Measurements from ENCODE around the gene BAHCC1. TPM values are rescaled to one million over a fixed set of nuclear protein-coding genes. Genes with fewer than 3 reads are reported as not detected.
"Not testable (repeated sequence)": the region's sequence is repeated elsewhere in the genome, so short reads cannot be mapped to it uniquely, and the experiment has no call there.

BAHCC1 gene
- total RNA-seq, result 10 to 100 TPM; 12.2 to 14.2 TPM
- long read RNA-seq, partial matches to known transcripts, result 1 of 3 reads
- long read RNA-seq, other reads (novel, unspliced or antisense), result 2 of 3 reads

GRCh38 chr17:81394921-81395599, at the start of gene BAHCC1:
BAHCC1 (plus strand) TSS chr17:81395457; CDS start chr17:81399740, 4,283 bp downstream.
- intact Hi-C loops (cut with DNase I, micrococcal nuclease), result no loop called here
- DNase-seq (peak; percentile 100), ATAC-seq (peak; percentile 66)

GRCh38 chr17:81346090-81346907, 49.0 kb upstream of the BAHCC1 start:
- ATAC-seq, result peak; percentile 65
- intact Hi-C loops (cut with DNase I, micrococcal nuclease), result no loop called here

DNA sequence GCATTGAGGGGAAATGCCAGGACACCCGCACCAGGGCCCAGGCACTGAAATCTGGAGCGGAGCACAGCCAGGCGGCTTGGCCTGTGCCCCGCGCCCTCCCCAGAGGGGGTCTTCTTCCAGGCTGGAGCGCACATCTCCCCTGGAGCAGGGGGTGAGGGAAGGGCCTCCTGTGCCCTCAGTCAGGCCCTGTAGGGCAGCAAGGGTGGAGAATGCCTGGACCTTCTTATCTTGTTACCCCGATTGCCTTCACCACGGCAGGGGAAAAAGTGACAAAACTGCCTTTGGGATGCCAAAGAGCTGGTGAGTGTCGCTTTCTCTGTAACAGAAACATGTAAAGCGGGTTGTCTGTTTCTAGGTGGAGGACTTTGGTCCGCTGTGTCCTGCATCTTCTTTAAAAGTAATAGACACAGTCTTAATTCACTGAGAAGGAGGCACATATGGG, 48.3 kb upstream of the BAHCC1 start:
- no peak for ATAC-seq
- intact Hi-C loops (cut with DNase I, micrococcal nuclease), result no loop called here

More at GRCh38 chr17:81346090-81346907, 49.0 kb upstream of the BAHCC1 start:
- DNase-seq, result peak; percentile 98 to 99

GRCh38 chr17:81347437-81347836, 47.8 kb upstream of the BAHCC1 start:
- intact Hi-C loops (cut with DNase I, micrococcal nuclease), result no loop called here
- no peak for ATAC-seq
- no peak for DNase-seq

More for the DNA sequence above, 48.3 kb upstream of the BAHCC1 start:
- no peak for DNase-seq

DNA sequence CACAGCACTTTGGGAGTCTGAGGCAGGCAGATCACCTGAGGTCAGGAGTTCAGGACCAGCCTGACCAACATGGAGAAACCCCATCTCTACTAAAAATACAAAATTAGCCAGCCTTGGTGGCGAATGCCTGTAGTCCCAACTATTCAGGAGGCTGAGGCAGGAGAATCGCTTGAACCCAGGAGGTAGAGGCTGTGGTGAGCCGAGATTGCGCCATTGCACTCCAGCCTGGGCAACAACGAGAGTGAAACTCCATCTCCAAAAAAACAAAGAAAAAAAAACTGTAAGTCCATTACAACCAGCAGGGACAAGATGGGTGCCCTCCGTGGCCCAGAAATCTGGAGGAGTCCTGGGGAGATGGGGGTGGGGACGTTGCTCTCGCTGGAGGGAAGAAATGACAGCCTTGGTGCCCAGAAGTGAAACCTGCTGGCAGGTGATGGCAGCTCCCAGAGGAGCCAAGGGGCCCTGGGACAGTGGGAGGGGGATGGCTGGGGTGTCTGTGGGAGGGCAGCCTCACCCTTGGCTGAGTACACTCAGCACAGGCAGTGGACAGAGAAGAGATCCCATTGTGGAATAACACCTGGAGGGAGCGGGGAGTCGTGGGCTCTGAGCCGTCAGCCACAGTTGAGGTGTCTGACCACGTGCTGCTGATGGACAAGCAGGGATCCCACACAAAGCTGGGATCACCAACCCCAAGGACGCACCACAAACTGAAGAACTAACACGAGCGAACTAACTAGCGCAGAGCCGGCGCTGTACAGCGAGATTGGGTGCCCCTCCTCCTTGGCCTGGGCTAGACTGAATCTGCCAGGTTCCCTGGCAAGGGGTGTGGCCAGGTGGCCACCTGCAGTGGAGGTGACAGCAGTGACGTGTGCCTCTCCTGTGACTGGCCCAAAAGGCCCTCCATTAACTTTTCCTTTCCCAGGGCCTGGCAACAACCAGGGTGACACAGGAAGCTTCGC, 46.9 kb upstream of the BAHCC1 start:
- DNase-seq (peak; percentile 75 to 81), ATAC-seq (peak; percentile 49)
- intact Hi-C loops (cut with DNase I, micrococcal nuclease), result no loop called here

DNA sequence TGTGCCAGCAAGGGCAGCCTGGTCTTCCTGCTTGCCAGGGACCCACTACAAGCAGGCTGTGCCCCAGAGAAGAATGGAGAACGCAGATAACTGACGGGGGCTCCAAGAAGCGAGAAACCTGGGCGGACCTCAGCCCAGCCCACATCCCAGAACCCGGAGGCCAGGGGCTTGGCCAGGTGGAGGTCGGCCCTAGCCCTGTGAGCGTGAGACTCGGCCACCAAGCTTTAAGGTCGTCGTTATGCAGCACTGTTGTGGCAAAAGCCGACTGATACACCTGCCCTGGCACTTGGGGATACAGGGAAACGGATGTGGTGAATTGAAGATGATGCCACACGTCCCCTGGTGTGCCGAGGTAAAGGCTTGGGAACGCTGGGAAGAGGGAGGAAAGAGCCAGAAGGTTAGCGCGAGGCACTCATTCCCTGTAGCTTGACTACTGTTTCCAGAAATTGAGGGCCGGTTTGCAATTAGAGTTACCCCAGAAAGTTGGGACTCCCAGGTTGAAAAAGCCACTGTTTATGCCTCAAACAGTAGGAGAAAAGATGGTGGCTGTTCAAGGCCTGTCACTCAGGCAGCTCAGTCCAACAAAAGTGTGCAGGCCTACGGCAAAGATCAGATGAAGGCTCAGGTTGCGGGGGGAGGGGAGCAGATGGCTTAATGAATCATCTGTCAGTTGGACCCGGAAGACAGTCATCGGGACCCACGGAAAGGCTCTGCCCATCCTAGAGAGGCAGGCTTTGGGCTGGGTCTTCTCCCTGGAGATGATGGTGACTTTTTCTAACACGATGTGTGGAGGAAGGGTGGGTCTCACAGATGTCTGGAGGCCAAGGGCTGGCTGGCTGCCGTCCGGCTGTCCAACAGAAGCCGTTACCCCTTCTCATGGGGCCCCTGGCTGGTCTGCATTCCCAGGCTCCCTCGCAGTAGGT, 45.6 kb upstream of the BAHCC1 start:
- intact Hi-C loops (cut with DNase I, micrococcal nuclease), result no loop called here
- no peak for ATAC-seq
- peak in 1 of 2 donors; percentile 50 for DNase-seq

- intact Hi-C loops (cut with DNase I, micrococcal nuclease), result no loop called here
- DNase-seq, result no peak
- no peak for ATAC-seq
Observed at GRCh38 chr17:81350320-81350890, 44.9 kb upstream of the BAHCC1 start.

DNA sequence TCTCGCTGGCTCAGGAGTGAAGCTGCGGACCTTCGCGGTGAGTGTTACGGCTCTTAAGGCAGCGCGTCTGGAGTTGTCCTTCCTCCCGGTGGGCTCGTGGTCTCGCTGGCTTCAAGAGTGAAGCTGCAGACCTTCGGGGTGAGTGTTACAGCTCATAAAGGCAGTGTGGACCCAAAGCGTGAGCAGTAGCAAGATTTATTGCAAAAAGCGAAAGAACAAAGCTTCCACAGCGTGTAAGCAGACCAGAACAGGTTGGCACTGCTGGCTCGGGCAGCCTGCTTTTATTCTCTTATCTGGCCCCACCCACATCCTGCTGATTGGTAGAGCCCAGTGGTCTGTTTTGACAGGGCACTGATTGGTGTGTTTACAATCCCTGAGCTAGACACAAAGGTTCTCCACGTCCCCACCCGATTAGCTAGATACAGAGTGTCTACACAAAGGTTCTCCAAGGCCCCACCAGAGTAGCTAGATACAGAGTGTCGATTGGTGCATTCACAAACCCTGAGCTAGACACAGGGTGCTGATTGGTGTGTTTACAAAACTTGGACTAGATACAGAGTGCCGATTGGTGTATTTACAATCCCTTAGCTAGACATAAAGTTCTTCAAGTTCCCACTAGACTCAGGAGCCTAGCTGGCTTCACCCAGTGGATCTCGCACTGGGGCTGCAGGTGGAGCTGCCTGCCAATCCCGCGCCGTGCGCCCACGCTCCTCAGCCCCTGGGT, 43.8 kb upstream of the BAHCC1 start:
- DNase-seq, result peak in 1 of 2 donors; percentile 23
- intact Hi-C loops (cut with DNase I, micrococcal nuclease), result not testable (repeated sequence)

DNA sequence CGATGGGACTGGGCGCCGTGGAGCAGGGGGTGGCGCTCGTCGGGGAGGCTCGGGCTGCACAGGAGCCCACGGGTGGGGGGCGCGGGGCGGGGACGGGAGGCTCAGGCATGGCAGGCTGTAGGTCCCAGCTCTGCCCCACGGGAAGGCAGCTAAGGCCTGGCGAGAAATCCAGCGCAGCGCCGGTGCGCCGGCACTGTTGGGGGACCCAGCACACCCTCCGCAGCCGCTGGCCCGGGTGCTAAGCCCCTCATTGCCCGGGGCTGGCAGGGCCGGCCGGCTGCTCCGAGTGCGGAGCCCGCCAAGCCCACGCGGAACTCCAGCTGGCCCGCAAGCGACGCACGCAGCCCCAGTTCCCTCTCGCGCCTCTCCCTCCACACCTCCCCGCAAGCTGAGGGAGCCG, 43.2 kb upstream of the BAHCC1 start:
- ATAC-seq; intact Hi-C loops (cut with DNase I, micrococcal nuclease); DNase-seq: not testable (repeated sequence)

More for the DNA sequence above, 43.8 kb upstream of the BAHCC1 start:
- not testable (repeated sequence) for ATAC-seq

DNA sequence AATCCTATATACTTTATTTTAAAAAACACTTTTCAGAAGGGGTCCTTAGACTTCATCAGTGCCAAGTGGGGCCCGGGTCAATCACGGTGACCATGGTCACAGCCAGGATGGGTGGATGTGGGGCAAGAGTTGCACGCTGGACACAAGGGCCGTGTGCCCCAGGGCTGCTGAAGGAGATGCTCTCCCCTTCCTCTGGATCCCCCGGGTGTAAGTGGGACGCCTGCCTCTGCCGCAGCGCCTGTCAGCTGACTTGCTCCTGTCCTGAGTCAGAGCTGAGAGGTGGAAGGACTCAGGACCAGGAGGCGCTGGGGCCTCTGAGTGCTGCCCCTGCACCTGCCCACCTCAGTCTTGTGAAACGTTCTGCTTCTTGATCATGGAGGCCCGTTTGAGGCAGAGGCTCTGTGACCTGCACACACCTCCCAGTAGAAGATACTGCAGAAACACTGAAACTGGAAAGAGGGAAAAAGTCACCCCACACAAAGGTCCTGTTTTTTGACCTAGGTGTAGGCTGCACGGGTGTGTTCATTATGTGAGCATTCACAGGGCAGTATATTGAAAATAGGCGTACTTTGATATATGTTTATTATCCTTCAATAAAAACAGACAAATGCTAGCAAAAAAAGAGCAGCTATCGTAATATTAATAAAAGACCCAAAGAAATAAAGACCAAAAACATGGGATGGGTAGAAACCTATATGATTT, 40.9 kb upstream of the BAHCC1 start:
- no peak for DNase-seq
- intact Hi-C loops (cut with DNase I, micrococcal nuclease), result no loop called here
- ATAC-seq, result peak; percentile 78

GRCh38 chr17:81354954-81355347, 40.3 kb upstream of the BAHCC1 start:
- intact Hi-C loops (cut with DNase I, micrococcal nuclease), result no loop called here
- DNase-seq, result no peak
- peak; percentile 76 for ATAC-seq

DNA sequence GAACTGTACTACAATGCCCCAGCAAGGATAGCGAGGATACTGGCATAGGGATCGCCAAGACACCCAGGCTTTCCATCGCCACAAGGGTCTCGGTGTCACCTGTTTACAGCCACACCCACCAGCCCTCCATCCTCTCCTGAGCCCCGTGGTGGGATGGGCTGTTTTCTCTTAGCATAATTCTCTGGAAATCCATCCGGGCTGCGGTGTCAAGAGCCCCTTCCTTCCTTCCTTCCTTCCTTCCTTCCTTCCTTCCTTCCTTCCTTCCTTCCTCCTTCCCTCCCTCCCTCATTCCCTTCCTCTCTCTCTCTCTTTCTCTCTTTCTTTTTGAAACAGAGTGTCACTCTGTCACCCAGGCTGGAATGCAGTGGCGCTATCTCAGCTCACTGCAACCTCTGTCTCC, 36.0 kb upstream of the BAHCC1 start:
- intact Hi-C loops (cut with DNase I, micrococcal nuclease), result no loop called here
- ATAC-seq (no peak), DNase-seq (no peak)

DNA sequence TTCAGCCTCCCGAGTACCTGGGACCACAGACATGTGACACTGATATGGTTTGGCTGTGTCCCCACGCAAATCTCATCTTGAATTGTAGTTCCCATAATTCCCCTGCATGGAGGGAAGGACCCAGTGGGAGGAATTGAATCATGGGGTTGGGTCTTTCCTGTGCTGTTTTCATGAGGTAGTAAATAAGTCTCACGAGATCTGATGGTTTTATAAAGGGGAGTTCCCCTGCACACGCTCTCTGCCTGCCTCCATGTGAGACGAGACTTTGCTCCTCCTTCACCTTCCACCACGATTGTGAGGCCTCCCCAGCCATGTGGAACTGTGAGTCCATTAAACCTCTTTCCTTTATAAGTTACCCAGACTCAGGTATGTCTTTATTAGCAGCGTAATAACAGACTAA, 33.3 kb upstream of the BAHCC1 start:
- ATAC-seq; intact Hi-C loops (cut with DNase I, micrococcal nuclease); DNase-seq: not testable (repeated sequence)

DNA sequence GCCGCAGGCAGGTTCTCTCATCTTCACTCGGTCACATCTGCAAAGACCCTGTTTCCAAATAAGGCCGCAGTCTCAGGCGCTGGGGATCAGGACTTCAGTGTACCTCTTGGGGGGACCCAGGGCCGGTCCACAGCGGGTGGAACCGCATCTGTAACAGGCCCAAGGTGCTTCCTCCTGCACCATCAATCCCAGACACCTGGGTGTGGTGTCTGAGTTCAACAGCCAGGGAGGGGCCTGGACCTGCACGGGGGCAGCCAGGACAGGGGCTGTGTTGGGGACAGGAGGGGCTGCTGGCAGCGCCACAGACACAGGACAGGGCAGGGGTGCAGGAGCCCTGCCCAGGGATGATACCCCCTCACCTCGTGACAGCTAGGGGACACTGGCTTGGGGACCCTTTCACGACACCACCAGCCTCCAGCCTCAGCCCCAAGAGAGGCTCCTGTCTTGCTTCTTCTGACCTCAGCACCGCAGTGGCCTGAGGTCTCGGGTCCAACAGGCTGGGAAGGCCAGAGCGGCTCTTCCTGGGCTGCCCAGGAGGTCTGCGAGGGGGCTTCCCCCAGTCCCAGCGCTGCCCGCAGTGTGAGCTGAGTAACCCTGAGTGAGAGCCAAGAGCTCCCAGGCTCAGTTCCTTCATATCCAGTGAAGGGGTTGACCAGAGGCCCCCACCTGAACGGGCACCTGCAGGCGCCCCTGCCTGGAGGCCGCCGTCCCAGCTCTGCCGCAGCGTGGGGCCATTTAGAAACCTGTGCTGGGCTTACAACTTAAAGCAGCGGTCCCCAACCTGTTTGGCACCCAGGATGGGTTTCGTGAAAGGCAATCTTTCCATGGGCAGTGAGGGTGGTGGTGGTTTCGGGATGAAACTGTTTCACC, 30.7 kb upstream of the BAHCC1 start:
- ATAC-seq (peak; percentile 50), DNase-seq (peak; percentile 44 to 57)
- intact Hi-C loops (cut with DNase I, micrococcal nuclease), result no loop called here

DNA sequence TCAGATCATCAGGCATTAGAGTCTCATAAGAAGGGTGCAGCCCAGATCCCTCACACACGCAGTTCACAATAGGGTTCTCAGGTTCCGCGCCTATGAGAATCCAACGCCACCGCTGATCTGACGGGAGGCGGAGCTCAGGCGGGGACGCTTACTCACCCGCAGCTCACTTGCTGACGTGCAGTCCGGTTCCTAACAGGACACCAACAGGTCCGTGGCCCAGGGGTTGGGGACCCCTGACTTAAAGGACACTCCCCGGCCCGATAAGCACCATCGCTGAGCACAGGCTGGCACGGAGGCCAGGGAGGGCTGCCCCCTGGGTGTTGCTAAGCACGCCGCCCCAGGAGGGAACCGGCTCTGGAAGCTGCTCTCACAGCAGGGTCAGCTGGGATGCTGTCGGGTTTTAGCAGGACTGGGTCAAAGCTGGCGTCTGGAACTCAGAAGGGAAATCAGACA, 30.1 kb upstream of the BAHCC1 start:
- ATAC-seq (peak; percentile 75), DNase-seq (peak; percentile 73 to 82)
- intact Hi-C loops (cut with DNase I, micrococcal nuclease), result no loop called here

Measured in left colon (tissue), 2 donors.